HepG2 (cell line): ENCODE results near the gene TPX2. TPM values are rescaled to one million over a fixed set of nuclear protein-coding genes. Genes with fewer than 3 reads are reported as not detected.

ENCODE experiments used
- ATAC-seq: fragments of 200-7000 bp; cut with Tn5 transposase; 3 replicates; pipeline ENCODE4 v1.9.1; 2020; ENCODE audit warnings: mild to moderate bottlenecking, moderate library complexity
- BruUV-seq: library from RNA; stranded (reverse); fragments of 400-500 nt; replicated peaks from 2 replicates; lab custom pipeline; 2021; lab: Mats Ljungman, UMichigan
- CTCF ChIA-PET: fragments of 300-600 bp; formaldehyde crosslinking; extraction: SDS; loops from one replicate; lab custom pipeline; 2021; ENCODE audit warnings: low total read pairs, inconsistent platforms, low intra/inter-chr PET ratio; lab: Yijun Ruan, JAX
- POLR2A ChIA-PET: fragments of 350-600 bp; sonication (Branson Sonifier 250); formaldehyde crosslinking; loops from one replicate; lab custom pipeline; 2020; ENCODE audit warnings: antibody characterized with exemption, inconsistent platforms; lab: Yijun Ruan, JAX
- DNase-seq: peaks from one replicate; pipeline ENCODE4 v3.0.0-alpha.2; 2015; ENCODE audit warnings: low spot score
- FAIRE-seq: peaks from 3 replicates; lab custom pipeline; 2011; peaks lifted over from hg19 to GRCh38; lab: Jason Lieb, UNC
- H2AFZ ChIP-seq: one replicate; pipeline ENCODE4 v1.6.1; 2011; ENCODE audit warnings: low read length, inconsistent platforms
- H3K27ac ChIP-seq: fragments of 300-600 bp; 3 replicates; pipeline ENCODE4 v1.8.0; 2011; ENCODE audit warnings: mixed run types, mild to moderate bottlenecking, mixed read lengths, low read length, inconsistent platforms; ENCODE audit not compliant: insufficient read depth; ENCODE audit errors: extremely low read length
- H3K27me3 ChIP-seq, 2 experiments: fragments of 200-600 bp in 1 of 2; 2 replicates in 1 of 2; 3 replicates in 1 of 2; pipeline versions ENCODE4 v1.6.0 to v1.8.0; 2011; ENCODE audit warnings: low read length in 2 of 2, mild to moderate bottlenecking in 2 of 2, moderate library complexity in 2 of 2, inconsistent platforms in 1 of 2; ENCODE audit not compliant: insufficient read depth in 2 of 2, control insufficient read depth in 1 of 2
- H3K36me3 ChIP-seq, 2 experiments: fragments of 200-600 bp in 1 of 2; replicated peaks in 1 of 2; 2 replicates in 1 of 2; 3 replicates in 1 of 2; pipeline versions ENCODE4 v1.5.1 to v1.8.0; 2011; ENCODE audit warnings: low read length in 2 of 2, inconsistent platforms in 1 of 2; ENCODE audit not compliant: insufficient read depth in 2 of 2, control insufficient read depth in 1 of 2
- H3K4me1 ChIP-seq: 2 replicates; pipeline ENCODE4 v1.5.1; 2012; ENCODE audit warnings: low read length, inconsistent platforms; ENCODE audit not compliant: insufficient read depth
- H3K4me2 ChIP-seq: 2 replicates; pipeline ENCODE4 v1.6.0; 2011; ENCODE audit warnings: low read depth, low read length, inconsistent platforms
- H3K4me3 ChIP-seq, 3 experiments: fragments of 200-600 bp in 1 of 3; sonication (generic), shearing (Covaris generic) in 1 of 3; replicated peaks in 1 of 3; 2 replicates each; pipeline ENCODE4 v1.5.1; 2011 to 2016; ENCODE audit warnings: low read length in 3 of 3, inconsistent platforms in 2 of 3, low read depth in 2 of 3, mild to moderate bottlenecking in 2 of 3, control low read depth in 1 of 3, mixed read lengths in 1 of 3; ENCODE audit not compliant: insufficient read depth in 1 of 3
- H3K79me2 ChIP-seq: one replicate; pipeline ENCODE4 v1.6.1; 2011; ENCODE audit warnings: low read length, inconsistent platforms; ENCODE audit not compliant: insufficient read depth
- H3K9ac ChIP-seq: 2 replicates; pipeline ENCODE4 v1.6.0; 2011; ENCODE audit warnings: mild to moderate bottlenecking, low read depth, low read length, inconsistent platforms; ENCODE audit not compliant: insufficient read depth
- H3K9me3 ChIP-seq: 2 replicates; pipeline ENCODE4 v1.5.1; 2012; ENCODE audit warnings: mild to moderate bottlenecking, low read length
- H4K20me1 ChIP-seq: 2 replicates; pipeline ENCODE4 v1.6.0; 2011; ENCODE audit warnings: inconsistent platforms, mild to moderate bottlenecking, low read length, moderate library complexity; ENCODE audit not compliant: insufficient read depth
- AFF4 ChIP-seq: sonication (generic); formaldehyde crosslinking; IDR thresholded peaks from 2 replicates; pipeline ENCODE4 v1.4.0; 2020; ENCODE audit warnings: missing genetic modification reagents
- BCL6 ChIP-seq: IDR thresholded peaks from 2 replicates; pipeline ENCODE4 v1.6.1; 2016; ENCODE audit warnings: missing genetic modification reagents, missing compliant biosample characterization
- CSRNP1 ChIP-seq: sonication (generic); formaldehyde crosslinking; IDR thresholded peaks from 2 replicates; pipeline ENCODE4 v1.8.1; 2023; ENCODE audit warnings: mild to moderate bottlenecking, missing genetic modification reagents
- KDM4B ChIP-seq: sonication (generic); formaldehyde crosslinking; IDR thresholded peaks from 2 replicates; pipeline ENCODE4 v1.4.0; 2020; ENCODE audit warnings: missing genetic modification reagents
- MLX ChIP-seq: IDR thresholded peaks from 2 replicates; pipeline ENCODE4 v1.6.1; 2016
- NONO ChIP-seq, 2 experiments: fragments of 450-650 bp in 1 of 2; sonication (generic) in 1 of 2; formaldehyde crosslinking in 1 of 2; IDR thresholded peaks in 1 of 2; conservative IDR thresholded peaks in 1 of 2; 2 replicates each; pipeline versions ENCODE4 v1.6.1 to v1.8.0; 2017 to 2022; ENCODE audit warnings: mild to moderate bottlenecking in 1 of 2, missing genetic modification reagents in 1 of 2, moderate library complexity in 1 of 2
- REPIN1 ChIP-seq: sonication (generic); formaldehyde crosslinking; IDR thresholded peaks from 2 replicates; pipeline ENCODE4 v1.8.0; 2022; ENCODE audit warnings: missing genetic modification reagents, low read depth, mild to moderate bottlenecking, borderline replicate concordance
- THAP7 ChIP-seq: sonication (generic); formaldehyde crosslinking; IDR thresholded peaks from 2 replicates; pipeline ENCODE4 v1.8.1; 2023; ENCODE audit warnings: mild to moderate bottlenecking, missing genetic modification reagents
- ZKSCAN5 ChIP-seq: sonication (generic); formaldehyde crosslinking; IDR thresholded peaks from 2 replicates; pipeline ENCODE4 v1.5.1; 2020; ENCODE audit warnings: mild to moderate bottlenecking, missing genetic modification reagents
- ZMYM4 ChIP-seq: sonication (generic); formaldehyde crosslinking; IDR thresholded peaks from 2 replicates; pipeline ENCODE4 v1.8.1; 2023; ENCODE audit warnings: mild to moderate bottlenecking, missing genetic modification reagents
- ZNF770 ChIP-seq: sonication (generic); formaldehyde crosslinking; IDR thresholded peaks from 2 replicates; pipeline ENCODE4 v1.5.0; 2020; ENCODE audit warnings: mild to moderate bottlenecking, missing genetic modification reagents
- WGBS: methylation state at CpG from one replicate; pipeline ENCODE4 v1.1.6; 2017; ENCODE audit warnings: low lambda C conversion rate; 5-methylcytosine and 5-hydroxymethylcytosine counted together
- in situ Hi-C: cut with HindIII; loops from 2 replicates; pipeline ENCODE4 v1.10.0; 2017; ENCODE audit warnings: low pct_unique_long_range_greater_than_20kb; ENCODE audit not compliant: extremely low pct_ligation_motif_present
- intact Hi-C: fragments of 100-400 bp; cut with micrococcal nuclease; formaldehyde crosslinking; loops from one replicate; pipeline ENCODE4 v1.10.0; 2022; ENCODE audit not compliant: unreplicated experiment
- polyA plus RNA-seq, 8 experiments: library from polyadenylated mRNA; depleted of rRNA in 3 of 8; stranded (reverse) in 7 of 8; unstranded in 1 of 8; fragments of >200 nt; fragmentation: Illumina TruSeq in 4 of 8; extraction: Trizol in 4 of 8; gene quantifications; 2 replicates each; pipeline versions ENCODE4 v1.2.1 to v1.2.3, GENCODE V29; 2011 to 2016; ENCODE audit warnings: low read depth in 4 of 8, missing spikeins in 1 of 8, mixed read lengths in 1 of 8; ENCODE audit not compliant: insufficient read depth in 1 of 8
- total RNA-seq, 5 experiments: library from RNA; depleted of rRNA; stranded (reverse); fragments of >200 nt; fragmentation: Illumina TruSeq; extraction: Trizol; gene quantifications; 2 replicates each; pipeline ENCODE4 v1.2.3, GENCODE V29; 2016; ENCODE audit warnings: low read depth in 1 of 5

TPX2 gene
- total and polyA plus RNA-seq, 2 of the 13 experiments (the other 11 are each of a cell fraction or from before 2014, with no cell fraction given), result 34.3 to 124 TPM

- TF ChIP-seq CSRNP1 (peak; percentile 41; the same call in 1 of the 2 replicates), ZNF770 (no peak), REPIN1 (peak; percentile 16; the same call in 1 of the 2 replicates), KDM4B (CRISPR knock-in tag) (no peak), ZKSCAN5 (no peak), THAP7 (0 out of 2 replicates have a peak, but pooled peaks have one; percentile 8)
- TF ChIP-seq, all 625 proteins: peak for 17
These were observed 31.9 kb upstream of the TPX2 start (continued) for GRCh38 chr20:31707258-31707615.

- Histone ChIP-seq H3K4me1 (peaks cover 99% of the 10 kb centered on the region), H3K4me3 (no peak overlapping the region), H3K9me3 (no peaks in the 10 kb centered on the region), H3K4me2 (no peak overlapping the region), H3K79me2 (peaks cover 90% of the 10 kb centered on the region), H3K36me3 (peaks cover 40 to 72% of the 10 kb centered on the region in 2 experiments), H2AFZ (no peak overlapping the region), H3K27me3 (no peaks in the 10 kb centered on the region), H4K20me1 (peaks cover 13% of the 10 kb centered on the region), H3K27ac (peak overlapping the region; percentile 46), H3K9ac (no peak overlapping the region)
- ChIA-PET CTCF (no interaction called here), POLR2A (interaction anchor here (1.2 to 33.2 kb wide), 6 partner anchors 6 to 104 kb away, joined by 3 to 2822 read pairs (median 1312); partner anchors contain the start of gene BCL2L1)
- BruUV-seq, result no TSS peak
- DNase-seq (no peak), ATAC-seq (no peak), FAIRE-seq (no peak)
- in situ Hi-C loops (no loop called here), intact Hi-C loops (no loop called here)
- WGBS, result 51% methylated on average over 2 of the region's 2 CpGs
- TF ChIP-seq MLX (CRISPR knock-in tag), result 0 out of 2 replicates have a peak, but pooled peaks have one; percentile 17
- 0 out of 2 replicates have a peak, but pooled peaks have one; percentile 70 for TF ChIP-seq AFF4 (CRISPR knock-in tag)
- TF ChIP-seq ZMYM4 (CRISPR knock-in tag), result no peak
- no peak for TF ChIP-seq NONO (IDR thresholded peaks at IDR 0.05)
- no peak for TF ChIP-seq NONO (CRISPR knock-in tag; conservative IDR thresholded peaks at IDR 0.05)
- TF ChIP-seq BCL6 (CRISPR knock-in tag), result 0 out of 2 replicates have a peak, but pooled peaks have one; percentile 11
These were observed 30.9 kb upstream of the TPX2 start for GRCh38 chr20:31707994-31708735.
